Hepatocyte (in vitro differentiated cells): Measurements from ENCODE around the gene HMMR. TPM values are rescaled to one million over a fixed set of nuclear protein-coding genes. Genes with fewer than 3 reads are reported as not detected.

Experiments used
- DNase-seq: peaks from one replicate; pipeline ENCODE4 v3.0.0-alpha.2; 2016; ENCODE audit warnings: low spot score
- H2AFZ ChIP-seq: fragments of 200-600 bp; sonication (generic); 2 replicates; pipeline ENCODE4 v1.6.0; 2016; ENCODE audit warnings: antibody characterized with exemption, mild to moderate bottlenecking
- H3K27ac ChIP-seq: fragments of 200-600 bp; sonication (generic); 2 replicates; pipeline ENCODE4 v1.5.1; 2016; ENCODE audit warnings: mild to moderate bottlenecking
- H3K27me3 ChIP-seq: fragments of 200-600 bp; sonication (generic); 2 replicates; pipeline ENCODE4 v1.6.1; 2016
- H3K36me3 ChIP-seq: fragments of 200-600 bp; sonication (generic); replicated peaks from 2 replicates; pipeline ENCODE4 v1.5.1; 2016; ENCODE audit warnings: low read depth; ENCODE audit not compliant: insufficient read depth
- H3K4me1 ChIP-seq: fragments of 200-600 bp; sonication (generic); 2 replicates; pipeline ENCODE4 v1.5.1; 2016; ENCODE audit warnings: mild to moderate bottlenecking, moderate library complexity; ENCODE audit not compliant: insufficient read depth
- H3K4me2 ChIP-seq: fragments of 200-600 bp; sonication (generic); 2 replicates; pipeline ENCODE4 v1.6.0; 2016
- H3K4me3 ChIP-seq: fragments of 200-600 bp; sonication (generic); 2 replicates; pipeline ENCODE4 v1.5.1; 2016; ENCODE audit warnings: mild to moderate bottlenecking
- H3K79me2 ChIP-seq: fragments of 200-600 bp; sonication (generic); 2 replicates; pipeline ENCODE4 v1.6.0; 2017; ENCODE audit warnings: mild to moderate bottlenecking
- H3K9me2 ChIP-seq: fragments of 200-600 bp; sonication (generic); replicated peaks from 2 replicates; pipeline ENCODE4 v1.6.0; 2017; ENCODE audit warnings: mild to moderate bottlenecking; ENCODE audit not compliant: insufficient read depth
- H3K9me3 ChIP-seq: fragments of 200-600 bp; sonication (generic); 2 replicates; pipeline ENCODE4 v1.5.1; 2016; ENCODE audit warnings: low read depth, mild to moderate bottlenecking
- H4K20me1 ChIP-seq: fragments of 200-600 bp; sonication (generic); 2 replicates; pipeline ENCODE4 v1.6.0; 2016; ENCODE audit warnings: mild to moderate bottlenecking; ENCODE audit not compliant: insufficient read depth, poor library complexity, severe bottlenecking
- CTCF ChIP-seq: fragments of 200-600 bp; sonication (generic); IDR thresholded peaks from 2 replicates; pipeline ENCODE4 v1.5.1; 2016; ENCODE audit warnings: antibody characterized with exemption, mild to moderate bottlenecking; ENCODE audit not compliant: poor library complexity
- EZH2 ChIP-seq: fragments of 200-600 bp; sonication (generic); IDR thresholded peaks from 2 replicates; pipeline ENCODE4 v1.6.1; 2016; ENCODE audit warnings: antibody characterized with exemption, mild to moderate bottlenecking, borderline replicate concordance
- EZH2phosphoT487 ChIP-seq: fragments of 200-600 bp; sonication (generic); IDR thresholded peaks from one replicate; pipeline ENCODE4 v1.6.1; 2018; ENCODE audit warnings: antibody characterized with exemption, mild to moderate bottlenecking, low read depth, moderate library complexity; ENCODE audit not compliant: unreplicated experiment, severe bottlenecking
- WGBS: methylation state at CpG from one replicate; pipeline ENCODE4 v1.1.6; 2016; ENCODE audit warnings: low lambda C conversion rate; ENCODE audit errors: missing lambda C conversion rate; 5-methylcytosine and 5-hydroxymethylcytosine counted together
- polyA plus RNA-seq: library from polyadenylated mRNA; unstranded; fragments of >200 nt; fragmentation: Nextera tagmentation; extraction: Ambion mirVana; gene quantifications from 2 replicates; pipeline ENCODE4 v1.2.1, GENCODE V29; 2016
- total RNA-seq: library from RNA; depleted of rRNA; stranded (reverse); fragments of >200 nt; gene quantifications from 2 replicates; pipeline ENCODE4 v1.2.3, GENCODE V29; 2014

HMMR gene
- total and polyA plus RNA-seq, 2 experiments from 2014 or later: 5.7 to 9.8 TPM

GRCh38 chr5:163459462-163459818 lies 992 bp upstream of the HMMR start:
- H2AFZ ChIP-seq: peak overlapping the region; percentile 44
- under 1% methylated on average over 12 of the region's 12 CpGs for WGBS

GRCh38 chr5:163459819-163460561 lies 442 bp upstream of the HMMR start, which contains the start of gene NUDCD2:
Gene NUDCD2 (minus strand): TSS chr5:163460102. CDS start chr5:163460050, 52 bp downstream.
- peak within 1 kb of the TSS; percentile 62 for H2AFZ ChIP-seq

More at GRCh38 chr5:163459462-163459818, 992 bp upstream of the HMMR start:
- peak overlapping the region; percentile 97 for H3K27ac ChIP-seq
- no peaks in the 10 kb centered on the region for H3K36me3 ChIP-seq
- peak overlapping the region; percentile 48 for H3K4me3 ChIP-seq
- no peaks in the 10 kb centered on the region for H3K9me3 ChIP-seq
- DNase-seq: no peak
- peak overlapping the region; percentile 78 for H3K4me2 ChIP-seq
- TF ChIP-seq CTCF: no peak
- TF ChIP-seq EZH2phosphoT487: no peak
- no peak for TF ChIP-seq EZH2
- no peaks in the 10 kb centered on the region for H3K27me3 ChIP-seq
- H3K4me1 ChIP-seq: peaks cover 6% of the 10 kb centered on the region
- H4K20me1 ChIP-seq: no peaks in the 10 kb centered on the region
- peaks cover 26% of the 10 kb centered on the region for H3K79me2 ChIP-seq
- H3K9me2 ChIP-seq: no peaks in the 10 kb centered on the region

GRCh38 chr5:163463063-163463435 lies 2.6 kb downstream of the HMMR start:
- Histone ChIP-seq H3K4me3 (no peak overlapping the region), H3K9me3 (no peaks in the 10 kb centered on the region), H3K9me2 (no peaks in the 10 kb centered on the region), H3K4me2 (no peak overlapping the region), H3K27me3 (no peaks in the 10 kb centered on the region), H3K27ac (peak overlapping the region; percentile 86), H3K79me2 (peaks cover 9% of the 10 kb centered on the region), H4K20me1 (no peaks in the 10 kb centered on the region), H3K36me3 (no peaks in the 10 kb centered on the region), H2AFZ (no peak overlapping the region), H3K4me1 (peaks cover 6% of the 10 kb centered on the region)
- DNase-seq: no peak
- TF ChIP-seq EZH2 (no peak), CTCF (no peak), EZH2phosphoT487 (no peak)

More at GRCh38 chr5:163459819-163460561, 442 bp upstream of the HMMR start, which contains the start of gene NUDCD2:
- Histone ChIP-seq H3K27me3 (no peaks in the 10 kb centered on the region), H3K9me2 (no peaks in the 10 kb centered on the region), H3K4me3 (peak within 1 kb of the TSS; percentile 48), H3K36me3 (no peaks in the 10 kb centered on the region), H4K20me1 (no peaks in the 10 kb centered on the region), H3K27ac (peak within 1 kb of the TSS; percentile 97), H3K79me2 (peaks cover 26% of the 10 kb centered on the region), H3K9me3 (no peaks in the 10 kb centered on the region), H3K4me1 (peaks cover 6% of the 10 kb centered on the region), H3K4me2 (peak within 1 kb of the TSS; percentile 81)
- peak; percentile 97 for DNase-seq
- WGBS: 2% methylated on average over 59 of the region's 59 CpGs
- TF ChIP-seq EZH2 (no peak), CTCF (peak; percentile 36)
